Measurements from ENCODE around the gene COX5B.

- TF ChIP-seq ATF2 (CRISPR knock-in tag; IDR thresholded peaks at IDR 0.05; ENCODE audit: borderline replicate concordance, low read depth) (no peak), TP53 (CRISPR knock-in tag; IDR thresholded peaks at IDR 0.05) (no peak), CTCF (IDR thresholded peaks at IDR 0.05) (no peak), SOX15 (CRISPR knock-in tag; IDR thresholded peaks at IDR 0.05) (no peak), HMGA2 (CRISPR knock-in tag; IDR thresholded peaks at IDR 0.05) (no peak), GRHL2 (CRISPR knock-in tag; IDR thresholded peaks at IDR 0.05; ENCODE audit: insufficient replicate concordance, severe bottlenecking) (no peak), FOXJ3 (CRISPR knock-in tag; IDR thresholded peaks at IDR 0.05; ENCODE audit: borderline replicate concordance) (no peak), E2F5 (CRISPR knock-in tag; IDR thresholded peaks at IDR 0.05) (no peak), ELF4 (CRISPR knock-in tag; IDR thresholded peaks at IDR 0.05; ENCODE audit: low read depth) (no peak), E2F1 (CRISPR knock-in tag; IDR thresholded peaks at IDR 0.05) (no peak), SP1 (CRISPR knock-in tag; conservative IDR thresholded peaks at IDR 0.05) (no peak), FOXK1 (CRISPR knock-in tag; IDR thresholded peaks at IDR 0.05) (no peak), MAX (CRISPR knock-in tag; IDR thresholded peaks at IDR 0.05) (no peak)
Observed at GRCh38 chr2:97656905-97657587, 11.2 kb downstream of the COX5B start.

All from WTC11 (cell line).